Fibroblast of skin of right biceps (primary cell): ENCODE results near the gene GPC6.

Experiments
- DNase-seq: peaks from one replicate; pipeline ENCODE4 v3.0.0-alpha.2; 2013

GPC6 gene

DNA sequence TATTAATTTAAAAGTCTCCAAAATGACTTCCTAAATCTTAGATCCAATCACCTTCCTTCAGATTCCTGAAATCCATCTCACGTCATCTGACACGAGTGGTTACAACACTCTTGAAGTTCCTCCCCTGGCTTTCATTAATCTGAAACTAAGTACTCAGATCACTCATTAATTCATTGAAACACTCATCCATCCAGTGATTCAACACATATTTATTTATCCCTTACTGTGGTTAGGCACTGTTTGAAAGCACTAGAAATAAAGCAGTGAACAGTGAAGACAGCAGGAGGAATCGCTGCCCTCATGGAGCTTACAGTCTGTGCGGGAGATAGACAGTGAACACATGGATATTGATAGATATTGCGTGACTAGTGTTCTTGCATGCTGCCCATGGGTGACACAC is 780.5 kb downstream of the GPC6 start:
- no peak for DNase-seq

DNA sequence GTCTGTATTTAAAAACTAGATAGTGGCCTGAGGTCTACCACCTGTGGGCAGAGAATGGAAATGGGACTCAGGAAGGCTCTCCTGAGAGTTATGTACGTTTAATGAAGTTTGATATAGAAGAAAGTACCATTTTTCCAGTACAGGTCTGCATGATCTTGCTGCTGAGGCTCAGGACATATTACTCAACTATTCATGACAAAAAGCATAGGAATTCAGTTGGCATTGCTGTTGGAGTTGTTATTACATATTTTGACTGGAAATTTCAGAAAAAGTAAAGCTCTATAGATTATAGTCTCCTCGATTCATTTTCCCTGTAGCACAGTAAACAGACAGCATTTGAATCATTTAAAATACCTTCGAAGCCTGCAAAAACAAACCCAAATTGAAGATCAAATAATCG is 783.1 kb downstream of the GPC6 start:
- peak; percentile 57 for DNase-seq

DNA sequence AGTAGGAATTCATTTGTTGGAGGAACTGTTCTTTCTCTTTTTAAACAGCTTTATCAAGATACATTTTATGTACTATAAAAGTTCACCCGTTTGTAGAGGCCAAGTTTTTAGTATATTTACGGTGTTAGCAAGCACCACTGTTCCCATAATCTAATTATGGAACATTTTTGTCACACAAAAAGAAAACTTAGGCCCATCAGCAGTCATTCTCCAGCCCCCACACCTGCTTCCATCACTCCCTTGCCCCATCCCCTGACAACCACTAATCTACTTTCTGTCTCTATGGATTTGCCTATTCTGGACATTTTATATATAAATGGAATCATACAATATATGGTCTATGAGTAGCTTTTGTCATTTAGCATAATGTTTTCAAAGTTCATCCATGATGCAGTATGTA is 787.9 kb downstream of the GPC6 start:
- no peak for DNase-seq

DNA sequence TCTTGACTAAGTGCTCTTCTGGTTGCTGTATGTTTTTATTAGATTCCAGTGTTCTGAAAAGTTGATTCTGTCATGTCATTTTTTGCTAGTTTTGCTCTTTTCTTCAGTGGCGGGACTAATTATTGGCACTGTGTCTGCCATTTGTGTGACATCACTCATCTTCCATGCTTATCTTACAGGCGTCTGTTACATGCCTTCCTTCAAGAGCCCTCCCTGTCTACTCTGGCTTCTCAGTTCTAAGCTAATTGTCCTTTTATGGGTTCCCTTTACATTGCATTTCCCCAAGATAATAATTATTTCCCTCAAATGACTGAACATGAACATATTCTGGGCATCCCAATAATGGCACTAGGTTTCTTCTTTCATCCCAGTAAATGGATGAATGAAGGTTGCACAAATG is 793.8 kb downstream of the GPC6 start:
- DNase-seq: no peak

DNA sequence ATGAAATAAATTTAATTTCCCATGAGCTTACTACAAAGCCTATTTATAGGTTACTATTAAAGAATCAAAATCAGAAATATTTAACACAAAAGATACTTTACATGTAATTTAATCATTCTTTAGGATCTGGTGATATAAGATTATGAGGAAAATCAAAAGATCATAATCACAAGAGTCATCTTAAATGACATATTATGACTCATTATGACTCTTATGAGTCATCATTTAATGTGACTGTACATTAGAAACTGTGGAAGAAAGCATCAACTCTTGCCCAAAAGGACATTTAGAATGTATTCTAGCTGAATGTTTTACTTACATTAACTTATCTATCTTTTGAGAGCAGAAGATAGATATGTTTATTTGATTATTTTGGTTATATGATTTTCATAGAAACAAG is 794.2 kb downstream of the GPC6 start:
- peak; percentile 76 for DNase-seq

DNA sequence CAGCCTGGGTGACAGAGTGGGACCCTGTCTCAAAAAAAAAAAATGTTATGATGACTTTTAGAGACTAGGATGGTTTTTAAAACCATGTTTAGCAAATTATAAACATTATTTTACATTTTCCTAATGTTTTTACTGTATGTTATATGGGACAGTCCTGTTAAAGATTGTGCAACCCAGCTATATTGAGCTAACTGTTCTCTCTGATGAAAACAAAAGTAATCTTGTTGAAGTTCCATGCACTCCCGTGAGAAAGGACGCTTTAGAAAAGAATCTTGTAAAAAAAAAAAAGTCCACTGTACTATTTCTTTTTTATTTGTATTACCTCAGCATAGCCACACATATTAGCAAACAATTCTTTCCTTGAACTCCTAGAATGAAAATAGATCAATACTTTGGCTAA is 801.6 kb downstream of the GPC6 start:
- DNase-seq: no peak

DNA sequence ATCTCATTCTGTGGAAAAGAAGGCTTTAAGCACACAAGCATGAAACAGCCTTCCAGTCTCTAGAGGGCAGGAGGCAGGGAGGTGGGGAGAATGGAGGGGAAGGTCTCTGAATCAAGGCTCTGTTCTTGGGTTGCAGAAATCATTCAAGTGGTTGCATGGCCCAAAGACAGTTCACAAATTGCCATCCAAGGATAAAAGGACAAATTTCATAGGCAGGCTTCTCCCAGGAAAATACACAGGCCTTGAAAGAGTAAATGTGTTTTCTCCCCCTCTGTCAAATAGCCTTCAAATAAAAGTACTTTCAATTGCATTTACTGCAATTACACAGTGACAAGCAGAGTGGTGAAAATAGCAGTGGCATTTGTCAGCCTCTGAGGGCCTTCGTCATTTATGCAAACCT is 802.0 kb downstream of the GPC6 start:
- DNase-seq: no peak

DNA sequence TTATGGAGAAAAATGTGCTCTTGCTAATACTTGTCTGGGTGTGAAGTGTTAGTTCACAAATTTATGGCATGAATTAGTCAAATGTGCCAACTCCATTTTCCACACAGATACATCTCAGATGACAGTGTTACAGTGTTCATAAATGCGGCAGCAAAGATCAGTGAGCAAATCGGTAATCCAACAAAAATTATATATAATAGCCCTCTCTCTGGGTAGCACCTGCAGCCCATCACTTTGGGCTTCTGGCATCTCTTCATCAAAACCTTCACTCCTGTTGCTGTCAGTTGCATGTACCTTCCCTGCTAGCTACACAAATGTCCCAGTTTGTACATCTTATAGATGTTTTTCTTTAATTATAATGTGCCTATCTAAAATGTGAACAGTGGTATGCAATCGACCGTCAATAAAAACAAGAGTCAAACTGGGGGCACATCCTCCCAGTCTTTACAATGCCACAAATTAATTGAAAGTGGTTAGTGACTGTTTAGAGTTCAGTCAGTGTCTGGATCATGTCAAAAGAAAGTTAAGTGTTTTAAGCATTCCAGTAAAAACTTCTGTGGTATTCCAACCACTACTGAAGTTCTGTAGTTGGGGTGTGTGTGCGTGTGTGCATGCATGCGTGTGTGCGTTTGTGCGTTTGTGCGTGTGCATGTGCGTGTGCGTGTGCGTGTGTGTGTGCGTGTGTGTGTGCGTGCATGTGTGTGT is 804.0 kb downstream of the GPC6 start:
- DNase-seq: no peak

DNA sequence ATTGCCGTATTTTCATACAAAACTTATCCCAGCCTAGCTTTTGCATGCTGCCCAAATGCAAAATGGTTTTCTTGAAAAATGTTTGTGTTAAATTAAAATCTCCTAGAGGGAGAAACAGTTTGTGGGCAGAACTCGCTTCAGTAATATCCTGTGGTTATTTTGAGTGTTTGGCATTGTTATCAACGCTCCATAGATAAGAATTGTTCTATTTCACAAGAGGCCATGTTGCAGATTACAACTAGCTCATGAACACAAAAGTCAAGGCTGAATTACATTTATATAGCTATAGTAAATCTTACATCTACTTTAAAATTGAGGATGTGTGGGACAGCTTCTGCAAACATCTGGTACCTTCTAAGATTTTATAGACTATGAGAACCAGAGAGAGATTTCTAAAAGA is 805.0 kb downstream of the GPC6 start:
- DNase-seq: no peak

DNA sequence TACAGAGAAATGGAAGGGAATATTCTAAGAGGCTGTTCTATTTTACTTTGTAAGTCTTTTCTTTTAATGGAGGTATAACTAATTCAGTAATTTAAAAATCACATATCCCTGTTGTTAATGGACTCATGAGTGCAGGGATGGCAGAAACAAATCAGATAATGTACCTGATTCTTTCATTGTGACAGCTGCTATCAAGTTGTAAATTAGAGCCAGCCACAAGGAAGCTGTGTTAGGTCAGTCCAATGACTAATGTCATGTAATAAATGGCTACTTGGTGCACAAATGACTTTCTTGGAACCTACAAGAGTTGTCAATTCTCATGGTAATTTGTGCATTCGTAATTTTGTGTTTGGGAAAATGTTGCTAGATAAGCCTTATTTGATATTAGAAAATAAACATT is 806.5 kb downstream of the GPC6 start:
- DNase-seq: no peak

DNA sequence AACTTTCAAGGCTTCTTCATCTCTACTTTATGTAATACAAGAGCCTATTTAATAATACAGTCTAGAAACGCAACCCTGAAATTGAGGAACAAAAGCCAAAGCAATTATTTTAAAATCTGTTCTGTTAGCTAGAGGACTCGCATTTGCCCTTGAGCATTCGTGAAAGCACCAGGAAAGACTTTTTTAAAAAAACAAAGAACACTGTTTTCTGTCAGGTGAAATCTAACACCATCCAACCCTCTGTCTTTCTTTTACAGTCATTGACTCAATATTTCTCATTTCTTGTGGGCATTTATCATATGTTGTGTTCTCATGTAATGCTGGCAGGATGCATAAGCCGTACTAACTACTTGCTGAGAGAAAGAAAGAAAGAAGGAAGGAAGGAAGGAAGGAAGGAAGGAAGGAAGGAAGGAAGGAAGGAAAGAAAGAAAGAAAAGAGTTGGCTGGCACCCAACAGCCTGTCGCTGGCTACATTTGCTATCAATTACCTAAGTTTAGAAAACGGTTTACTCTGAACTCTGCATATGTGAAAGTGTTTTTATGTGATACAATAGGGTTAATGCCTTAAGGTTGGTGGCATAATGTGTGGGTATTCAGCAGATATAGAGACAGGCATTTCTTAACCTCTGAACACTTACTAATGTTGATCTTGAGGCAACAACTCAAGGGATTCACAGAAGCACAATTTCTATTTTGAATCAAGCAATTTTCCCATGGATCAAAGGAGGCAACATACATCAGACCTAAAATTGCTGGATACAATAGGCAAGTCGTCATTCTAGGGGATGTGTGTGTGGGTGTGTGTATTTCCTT is 807.4 kb downstream of the GPC6 start:
- no peak for DNase-seq

DNA sequence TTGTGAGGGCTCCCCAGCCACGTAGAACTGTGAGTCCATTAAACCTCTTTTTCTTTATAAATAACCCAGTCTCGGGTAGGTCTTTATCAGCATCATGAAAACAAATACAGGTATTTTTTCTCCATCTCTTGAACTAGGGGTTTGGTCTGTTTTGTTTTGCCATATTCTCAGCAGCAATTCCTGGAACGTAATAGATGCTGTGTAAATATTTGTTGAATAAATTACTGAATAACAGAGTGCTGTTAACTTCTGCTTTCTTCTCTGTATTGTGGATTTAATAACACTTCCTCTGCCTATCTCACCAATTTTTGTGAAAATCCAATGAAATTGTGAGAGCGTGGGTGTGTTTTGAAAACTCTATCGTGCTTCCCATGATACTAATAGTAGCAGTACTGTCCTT is 823.4 kb downstream of the GPC6 start:
- no peak for DNase-seq

DNA sequence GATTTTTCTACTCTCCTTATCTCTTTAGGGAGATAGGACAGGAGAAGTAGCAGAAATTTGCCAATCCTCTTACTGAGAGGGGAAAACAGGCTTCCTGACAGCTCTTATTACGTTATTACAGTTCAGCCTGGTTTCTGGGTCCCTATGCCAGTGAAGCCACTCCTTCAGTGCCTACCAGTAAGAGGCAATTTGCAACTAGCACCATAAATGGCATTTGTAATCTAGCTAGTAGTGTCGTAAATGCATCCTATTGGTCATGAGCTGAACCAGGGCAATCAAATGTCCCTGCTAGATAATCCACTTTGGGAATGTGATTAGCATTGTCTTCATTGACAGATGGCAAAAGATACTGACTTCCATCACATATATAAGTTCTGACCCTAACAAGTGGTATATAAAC is 824.1 kb downstream of the GPC6 start:
- DNase-seq: no peak

DNA sequence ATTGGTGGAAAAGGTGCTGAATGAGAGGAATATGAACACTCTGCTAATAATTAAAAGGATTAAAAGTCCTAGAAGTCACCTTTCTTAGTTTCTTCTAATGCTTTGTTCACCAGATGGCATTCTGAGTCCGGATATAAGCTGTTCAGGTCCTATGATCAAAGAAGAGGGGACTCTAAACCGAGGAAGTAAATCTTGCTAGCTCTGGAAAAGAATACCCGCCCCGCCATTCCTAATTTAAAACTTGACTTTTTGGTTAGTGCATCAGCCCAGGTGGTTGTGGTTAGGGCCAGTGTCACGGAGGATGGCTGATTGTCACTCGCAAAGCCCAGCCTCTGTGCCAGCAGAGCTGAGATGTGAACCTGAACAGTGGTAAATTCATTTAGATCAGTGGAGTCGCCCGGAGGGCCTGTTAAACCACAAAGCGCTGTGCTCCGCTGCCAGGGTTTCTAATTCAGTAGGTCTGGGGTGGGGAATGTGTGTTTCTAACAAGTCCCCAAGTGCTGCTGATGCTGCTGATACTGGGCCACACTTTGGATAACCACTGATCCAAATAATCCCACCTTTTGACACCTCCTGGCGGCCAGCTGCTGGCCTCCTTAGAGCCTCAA is 827.5 kb downstream of the GPC6 start:
- DNase-seq: no peak

DNA sequence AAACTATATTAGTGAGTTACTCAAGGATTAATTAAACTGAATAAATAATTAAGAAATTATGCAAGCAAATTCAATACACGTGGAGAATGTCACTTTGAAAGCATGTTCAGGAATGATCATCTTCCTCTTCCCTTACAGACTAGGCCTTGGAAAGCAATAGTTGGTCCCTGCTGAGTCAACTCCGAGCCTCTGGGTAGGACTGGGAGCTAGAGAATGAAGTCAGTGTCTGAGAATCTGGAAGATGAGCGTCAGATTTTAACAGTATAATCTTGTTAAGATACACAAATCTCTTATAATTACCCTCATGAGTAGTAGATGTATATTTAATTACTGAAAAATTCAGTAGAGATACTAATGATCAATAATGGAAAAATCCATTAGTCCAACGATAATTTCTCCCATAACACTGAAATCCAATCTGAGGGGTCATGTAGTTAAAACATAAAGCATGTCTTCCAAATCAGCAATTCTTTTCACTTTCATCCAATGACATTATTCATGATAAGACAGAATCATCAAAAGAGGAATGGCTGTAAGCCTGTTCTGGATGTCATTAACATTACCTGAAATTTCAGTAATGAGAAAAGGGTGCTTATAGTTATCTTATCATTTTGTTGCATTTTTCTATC is 829.9 kb downstream of the GPC6 start:
- DNase-seq: peak; percentile 74

DNA sequence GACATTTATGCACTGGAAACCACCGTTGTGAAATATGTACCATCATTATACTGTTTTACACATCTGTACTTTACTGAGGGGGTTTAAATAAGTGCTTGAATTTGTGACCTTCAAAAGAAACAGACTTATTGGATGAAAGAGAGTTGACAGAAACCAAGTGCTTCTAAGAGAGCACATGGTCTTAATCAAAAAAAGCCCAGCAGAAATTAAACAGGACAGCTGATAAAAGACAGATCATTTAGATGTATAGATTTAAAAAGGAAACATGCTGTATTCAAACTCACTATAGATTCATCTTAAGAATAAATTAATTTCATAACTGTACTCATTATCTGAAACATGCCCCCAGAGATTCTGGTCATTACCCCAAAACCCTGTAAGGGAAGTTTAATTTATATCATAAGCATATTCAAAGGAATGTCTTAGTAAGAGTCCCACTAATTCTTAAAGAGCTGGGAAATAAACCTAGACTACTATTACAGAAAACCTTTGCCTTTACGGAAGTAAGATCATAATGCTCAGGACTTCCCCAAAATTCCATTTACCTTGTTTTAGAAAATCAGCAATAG is 831.1 kb downstream of the GPC6 start:
- DNase-seq: no peak

DNA sequence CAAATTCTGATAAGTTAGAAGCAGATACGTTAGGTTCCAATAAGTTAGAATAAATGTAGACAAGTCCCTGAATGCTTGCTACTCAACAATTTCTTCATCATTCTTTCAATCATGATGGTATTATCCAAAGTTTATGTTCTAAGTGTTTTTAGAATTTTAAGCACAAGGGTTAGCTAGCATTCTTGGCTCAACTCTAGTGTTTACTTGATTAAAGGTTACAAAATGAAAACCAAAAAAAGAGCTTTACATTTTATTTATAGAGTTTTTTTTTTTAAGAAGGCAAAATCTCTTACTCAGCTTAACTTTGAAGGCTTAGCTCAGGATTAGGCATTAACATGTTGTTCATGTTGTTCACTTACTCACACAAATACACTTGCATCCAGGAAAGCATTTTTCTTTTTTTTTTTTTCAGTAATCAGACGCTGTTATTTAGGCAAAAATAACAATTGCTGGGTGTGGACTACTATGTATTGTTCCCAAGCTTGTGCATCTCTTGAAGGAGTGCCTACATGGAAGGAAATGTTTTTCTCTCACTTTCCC is 832.3 kb downstream of the GPC6 start:
- DNase-seq: no peak

DNA sequence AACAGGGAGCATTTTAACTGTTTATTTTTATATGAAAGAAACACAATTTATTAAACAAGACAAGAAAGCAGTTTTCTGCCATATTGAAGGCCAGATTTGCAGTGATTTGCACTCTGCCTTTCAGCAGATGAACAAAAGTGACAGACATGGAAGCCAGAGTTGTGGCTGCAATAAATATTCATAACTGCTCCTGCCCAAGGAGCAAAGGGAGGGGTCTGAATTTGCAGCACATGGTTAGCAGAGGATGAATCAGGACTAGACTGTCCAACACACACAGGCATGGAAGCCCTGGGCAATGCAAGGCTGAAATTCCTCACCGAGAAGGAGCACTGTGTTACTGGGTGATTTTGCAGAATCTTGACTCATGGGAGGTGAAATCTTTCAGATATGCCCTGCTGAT is 834.7 kb downstream of the GPC6 start:
- DNase-seq: peak; percentile 78

DNA sequence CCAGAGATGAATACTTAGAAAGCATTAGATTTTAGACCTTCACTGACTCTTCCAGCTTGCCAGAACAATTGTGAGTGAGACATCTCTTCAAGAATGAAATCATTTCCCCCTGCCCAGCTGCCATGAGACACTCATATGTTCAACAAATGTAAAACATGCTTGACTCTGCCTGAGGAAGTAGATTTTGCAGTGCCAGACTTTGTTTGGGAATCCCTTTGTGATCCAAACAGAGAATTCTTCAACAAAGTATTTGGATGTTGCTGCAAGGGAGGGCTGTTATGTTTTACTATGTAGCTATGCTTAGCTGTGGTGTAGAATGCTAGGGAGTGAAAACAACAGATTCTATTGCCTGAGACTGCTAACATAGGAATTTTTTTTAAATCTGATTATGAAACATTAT is 836.5 kb downstream of the GPC6 start:
- DNase-seq: peak; percentile 78

DNA sequence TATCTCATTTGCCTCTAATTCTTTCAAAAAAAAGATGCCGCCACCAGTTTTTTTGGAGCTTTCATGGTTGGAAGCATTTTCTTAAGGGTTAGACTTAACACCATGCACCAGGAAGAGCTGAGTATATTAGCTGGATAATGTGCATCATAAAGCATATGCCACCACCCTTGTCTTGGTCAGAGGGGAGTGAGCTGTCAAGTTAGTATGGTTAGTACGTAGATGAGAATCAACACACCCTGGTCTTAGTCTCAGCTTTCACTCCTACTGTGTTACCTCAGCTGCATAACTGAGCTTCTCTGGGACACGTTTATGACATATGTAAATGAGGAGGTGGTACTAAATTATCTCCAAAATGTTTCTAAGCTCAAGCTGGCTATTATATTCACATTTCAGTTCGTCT is 837.2 kb downstream of the GPC6 start:
- DNase-seq: peak; percentile 45

DNA sequence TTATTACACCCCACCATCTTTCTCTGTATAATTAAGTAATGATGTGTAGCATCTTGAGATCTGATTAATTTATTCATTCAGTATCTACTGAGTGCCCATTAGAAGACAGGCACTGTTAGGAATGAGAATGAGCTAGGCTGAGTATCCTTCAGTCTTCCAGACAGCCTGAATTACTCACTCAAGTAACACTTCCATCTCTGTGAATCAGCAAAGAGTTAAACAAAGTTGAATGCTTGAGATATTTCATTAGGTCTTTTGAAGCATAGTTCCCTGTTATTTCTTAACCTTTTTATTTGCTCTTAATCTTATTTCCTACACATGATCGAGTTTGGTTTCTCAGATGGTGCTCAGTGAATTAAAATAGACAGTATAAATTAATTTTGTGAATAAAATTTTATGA is 839.1 kb downstream of the GPC6 start:
- peak; percentile 78 for DNase-seq

DNA sequence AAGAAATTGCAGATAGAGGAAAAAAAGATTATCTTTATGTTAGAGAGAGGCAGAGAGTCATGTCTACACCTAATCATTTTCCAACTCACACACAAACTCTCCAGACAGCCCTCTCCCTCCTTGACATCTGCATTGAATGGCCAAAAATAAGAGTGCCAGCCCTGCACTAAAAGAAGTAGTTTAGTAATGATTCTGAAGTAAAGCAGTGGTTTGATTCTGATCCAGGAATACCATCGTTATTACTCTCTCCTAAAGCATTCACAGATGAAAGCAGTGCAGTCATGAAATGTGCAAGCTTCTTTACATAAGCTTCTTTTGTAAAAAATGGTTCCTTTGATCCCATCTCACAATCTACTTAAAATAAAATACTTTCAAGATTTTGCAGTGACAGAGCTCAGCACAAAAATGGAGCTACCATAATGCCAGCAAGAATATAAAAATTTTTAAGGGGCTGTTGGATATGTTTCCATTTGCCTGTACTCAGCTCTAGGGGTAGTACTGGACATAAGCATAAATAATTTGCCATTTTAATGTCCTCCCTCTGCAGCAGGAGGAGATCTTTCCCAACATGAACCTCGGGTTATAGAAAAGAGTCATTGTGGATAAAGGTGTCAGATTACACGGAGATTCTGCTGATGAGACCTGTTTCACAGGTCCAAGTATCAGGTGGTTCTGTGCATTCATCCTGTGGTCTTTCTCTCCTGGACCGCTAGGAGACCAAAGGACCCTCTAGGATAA is 846.6 kb downstream of the GPC6 start:
- DNase-seq: peak; percentile 93
